Anterior cingulate cortex (tissue), 58 donors: ENCODE data around the gene ROBO3.

Experiments used
- DNase-seq, 58 donors: peaks; one replicate each; lab custom pipeline; 2025; lab: John Stamatoyannopoulos, UW

ROBO3 gene

GRCh38 chr11:124874571-124875255 is 9.5 kb downstream of the ROBO3 start:
- no peak for DNase-seq

GRCh38 chr11:124875401-124875800 is 10.2 kb downstream of the ROBO3 start:
- no peak for DNase-seq

DNA sequence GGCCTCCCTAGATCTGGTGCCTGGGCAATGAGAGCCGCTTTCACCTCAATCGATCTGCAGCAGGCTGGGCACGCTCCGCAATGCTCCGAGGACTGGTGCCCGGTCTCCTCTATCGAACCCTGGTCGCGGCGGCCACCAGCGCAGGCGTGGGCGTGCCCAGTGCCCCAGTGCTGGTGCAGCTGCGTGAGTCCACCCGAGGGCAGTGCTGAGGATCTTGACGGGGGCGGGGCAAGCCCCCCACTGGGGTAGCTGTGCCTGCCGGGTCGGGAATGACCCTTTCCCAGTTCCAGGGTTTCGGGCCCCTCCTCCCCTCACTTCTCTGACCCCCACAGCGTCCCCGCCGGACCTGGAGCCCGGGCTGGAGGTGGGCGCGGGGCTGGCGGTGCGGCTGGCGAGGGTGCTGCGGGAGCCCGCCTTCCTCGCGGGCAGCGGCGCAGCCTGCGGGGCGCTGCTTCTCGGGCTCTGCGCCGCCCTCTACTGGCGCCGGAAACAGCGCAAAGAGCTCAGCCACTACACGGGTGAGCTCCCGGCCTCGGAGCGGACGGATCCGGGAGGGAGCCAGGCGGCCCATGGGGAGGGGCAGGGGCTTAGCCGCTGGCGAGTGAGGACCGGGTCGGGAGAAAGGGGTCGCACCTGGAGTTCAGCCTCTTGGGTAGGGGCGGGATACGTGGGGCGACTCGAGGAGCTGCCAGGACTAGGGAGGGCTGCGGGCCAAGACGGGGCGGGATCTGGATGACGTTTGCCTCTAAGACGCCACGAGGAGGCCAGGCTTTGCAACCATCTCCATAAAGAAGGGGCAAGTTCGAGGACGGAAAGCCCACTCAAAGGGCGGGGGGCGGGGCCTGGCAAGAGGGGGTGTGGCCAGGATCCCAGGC is 10.9 kb downstream of the ROBO3 start:
- DNase-seq: peak; percentile 29 to 94 (median 87)

DNA sequence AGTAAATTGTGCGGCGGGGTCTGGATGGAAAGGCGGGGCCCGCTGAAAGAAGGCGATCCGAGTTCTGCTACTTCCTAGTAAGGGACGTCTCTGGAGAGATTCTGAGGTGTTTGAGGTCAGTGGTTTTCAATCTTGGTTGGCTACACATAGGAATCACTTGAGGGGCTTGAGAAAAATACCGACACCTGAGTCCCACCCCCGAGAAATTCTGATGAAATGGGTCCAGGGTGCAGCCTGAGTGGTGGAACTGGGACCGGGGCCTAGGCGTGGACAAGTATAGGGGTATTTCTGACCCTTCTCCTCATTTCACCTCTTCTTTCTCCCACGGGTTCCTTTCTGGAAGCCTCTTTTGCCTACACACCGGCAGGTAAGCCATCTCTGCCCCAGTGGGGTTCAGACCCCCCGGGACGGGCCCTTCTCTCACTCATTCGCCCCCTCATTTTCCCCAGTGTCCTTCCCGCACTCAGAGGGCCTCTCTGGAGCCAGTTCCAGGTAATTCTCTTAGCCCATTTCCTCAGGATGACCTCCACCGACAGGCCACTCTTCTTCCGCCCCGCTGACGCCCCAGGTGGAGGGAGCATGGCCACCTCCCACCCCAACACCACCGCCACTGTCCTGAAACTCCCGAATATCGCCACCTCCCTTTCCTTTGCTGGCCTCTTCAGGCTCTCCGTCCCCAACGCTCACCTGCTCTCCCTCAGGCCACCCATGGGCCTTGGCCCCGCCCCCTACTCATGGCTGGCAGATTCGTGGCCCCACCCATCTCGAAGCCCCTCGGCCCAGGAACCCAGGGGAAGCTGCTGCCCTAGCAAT is 11.8 kb downstream of the ROBO3 start:
- DNase-seq: no peak

DNA sequence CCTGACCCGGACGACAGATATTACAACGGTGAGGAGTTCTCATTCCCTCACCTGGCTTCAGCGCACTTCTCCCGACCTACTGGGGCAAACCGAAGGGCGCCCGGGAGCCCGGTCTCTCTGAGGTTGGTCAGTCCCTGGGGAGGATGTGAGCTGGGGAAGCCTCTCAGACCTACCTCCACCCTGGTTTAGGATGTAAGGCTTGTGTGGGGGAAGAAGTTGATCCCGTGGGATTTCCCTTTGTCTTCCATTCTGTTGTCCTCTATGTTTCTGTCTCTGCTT is 12.3 kb downstream of the ROBO3 start:
- DNase-seq: no peak

DNA sequence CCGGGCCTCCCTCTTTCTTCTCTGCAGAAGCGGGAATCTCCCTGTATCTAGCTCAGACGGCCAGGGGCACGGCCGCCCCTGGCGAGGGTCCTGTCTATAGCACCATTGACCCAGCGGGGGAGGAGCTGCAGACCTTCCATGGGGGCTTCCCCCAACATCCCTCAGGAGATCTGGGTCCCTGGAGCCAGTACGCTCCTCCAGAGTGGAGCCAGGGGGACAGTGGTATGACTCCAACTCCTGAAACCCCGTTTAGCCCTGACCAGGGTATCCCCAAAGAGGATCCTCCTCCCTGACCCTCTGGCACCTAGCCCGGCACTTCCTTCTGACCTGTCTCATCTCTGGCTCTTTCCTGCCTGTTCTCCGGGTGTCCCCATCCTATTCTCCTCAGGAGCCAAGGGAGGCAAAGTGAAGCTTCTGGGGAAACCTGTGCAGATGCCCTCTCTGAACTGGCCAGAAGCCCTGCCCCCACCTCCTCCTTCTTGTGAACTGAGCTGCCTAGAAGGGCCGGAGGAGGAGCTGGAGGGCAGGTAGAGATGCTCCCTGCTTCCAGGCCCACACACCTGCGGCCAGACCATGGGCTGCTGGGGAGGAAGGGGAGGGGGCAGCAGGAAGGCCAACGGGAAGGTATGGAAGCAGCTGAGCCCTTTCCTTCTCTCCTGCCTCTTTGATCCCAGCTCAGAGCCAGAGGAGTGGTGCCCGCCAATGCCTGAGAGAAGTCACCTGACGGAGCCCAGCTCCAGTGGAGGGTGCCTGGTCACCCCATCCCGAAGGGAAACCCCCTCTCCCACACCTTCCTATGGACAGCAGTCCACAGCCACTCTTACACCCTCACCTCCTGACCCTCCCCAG is 12.9 kb downstream of the ROBO3 start:
- no peak for DNase-seq

DNA sequence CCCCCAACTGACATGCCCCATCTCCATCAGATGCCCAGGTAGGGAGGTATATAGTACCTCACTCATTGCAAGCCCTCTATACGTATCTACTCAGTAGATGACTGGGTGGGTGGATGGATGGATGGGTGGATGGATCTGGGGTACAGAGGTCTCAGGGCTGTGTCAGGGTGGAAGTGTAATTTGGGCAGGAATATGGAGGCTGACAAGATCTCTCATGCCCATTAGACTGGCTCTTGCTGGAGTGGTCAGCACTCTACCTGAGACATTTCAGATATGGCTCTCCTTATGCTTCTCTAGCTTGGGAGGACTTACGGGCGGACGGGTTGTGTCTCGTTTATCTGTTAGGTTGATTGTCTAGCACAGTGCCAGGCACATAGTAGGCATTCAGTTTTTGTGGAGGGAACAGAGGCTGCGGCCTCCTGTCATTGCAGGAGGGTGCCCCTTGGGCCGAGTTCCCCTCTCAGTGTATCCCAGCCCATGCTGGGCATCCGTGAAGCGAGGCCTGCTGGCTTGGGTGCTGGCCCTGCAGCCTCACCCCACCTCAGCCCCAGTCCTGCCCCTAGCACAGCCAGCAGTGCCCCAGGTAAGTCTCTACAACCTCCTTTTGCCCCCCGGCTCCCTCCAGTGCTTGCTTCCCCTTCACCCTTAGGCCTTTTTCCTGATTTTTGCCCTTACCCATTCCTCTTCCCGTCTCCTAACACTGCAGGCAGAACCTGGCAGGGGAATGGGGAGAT is 13.7 kb downstream of the ROBO3 start:
- DNase-seq: no peak

DNA sequence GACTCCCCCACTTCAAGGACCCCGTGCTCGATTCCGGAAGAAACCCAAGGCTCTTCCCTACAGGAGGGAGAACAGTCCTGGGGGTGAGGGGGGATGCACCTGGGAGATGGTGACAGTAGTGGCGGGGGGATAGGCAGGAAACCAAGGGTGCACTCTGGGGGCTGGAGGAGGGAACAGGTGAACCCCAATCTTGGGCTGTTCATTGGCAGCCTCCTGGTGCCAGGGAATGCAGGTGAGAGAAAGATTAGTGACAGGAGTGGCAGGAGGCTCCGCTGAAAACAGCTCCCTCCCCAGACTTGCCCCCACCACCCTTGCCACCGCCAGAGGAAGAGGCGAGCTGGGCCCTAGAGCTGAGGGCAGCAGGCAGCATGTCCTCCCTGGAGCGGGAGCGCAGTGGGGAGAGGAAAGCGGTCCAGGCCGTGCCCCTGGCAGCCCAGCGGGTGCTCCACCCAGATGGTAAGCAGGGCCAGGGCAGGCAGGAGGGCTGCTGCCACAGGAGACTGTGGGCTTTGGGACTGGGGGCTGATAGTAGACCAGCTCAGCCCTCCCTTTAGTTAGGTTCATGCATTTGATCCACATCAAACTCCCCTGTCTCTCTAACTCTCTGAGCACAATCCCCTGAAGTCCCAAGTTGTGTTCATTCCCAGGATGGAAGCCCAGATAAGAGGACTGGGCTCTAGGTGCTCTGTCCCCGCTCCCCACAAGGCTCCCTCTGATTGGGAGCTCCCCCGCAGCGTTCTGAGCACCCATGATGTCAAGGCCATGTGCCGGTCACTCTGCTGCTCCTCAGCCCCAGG is 14.5 kb downstream of the ROBO3 start:
- no peak for DNase-seq

DNA sequence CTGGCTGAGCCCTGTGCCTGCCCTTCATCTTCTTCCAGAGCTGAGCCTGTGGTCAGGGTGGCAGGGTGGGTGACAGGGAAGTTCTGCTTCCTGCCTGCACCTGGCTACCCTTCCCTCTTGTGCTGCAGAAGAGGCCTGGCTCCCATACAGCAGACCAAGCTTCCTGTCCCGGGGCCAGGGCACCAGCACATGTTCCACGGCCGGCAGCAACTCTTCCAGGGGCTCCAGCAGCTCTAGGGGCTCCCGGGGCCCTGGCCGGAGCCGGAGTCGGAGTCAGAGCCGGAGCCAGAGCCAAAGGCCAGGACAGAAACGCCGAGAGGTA is 15.0 kb downstream of the ROBO3 start:
- DNase-seq: no peak

DNA sequence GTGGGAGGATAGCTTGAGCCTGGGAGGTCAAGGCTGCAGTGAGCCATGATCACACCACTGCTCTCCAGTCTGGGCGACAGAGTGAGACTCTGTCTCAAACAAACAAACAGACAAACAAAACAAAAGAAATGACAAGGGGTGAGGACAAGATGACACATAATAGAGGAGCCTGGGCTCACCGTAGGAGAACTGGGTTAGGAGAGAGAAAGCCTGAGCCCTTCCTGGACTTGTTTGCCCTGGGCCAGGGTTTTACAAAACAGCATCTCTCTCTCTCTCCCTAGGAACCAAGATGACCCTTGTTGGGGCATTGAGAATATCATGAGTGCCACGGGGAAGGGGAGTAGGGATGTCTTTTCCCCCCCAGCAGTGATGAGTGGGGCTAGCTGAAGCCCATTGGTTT is 15.7 kb downstream of the ROBO3 start:
- no peak for DNase-seq

DNA sequence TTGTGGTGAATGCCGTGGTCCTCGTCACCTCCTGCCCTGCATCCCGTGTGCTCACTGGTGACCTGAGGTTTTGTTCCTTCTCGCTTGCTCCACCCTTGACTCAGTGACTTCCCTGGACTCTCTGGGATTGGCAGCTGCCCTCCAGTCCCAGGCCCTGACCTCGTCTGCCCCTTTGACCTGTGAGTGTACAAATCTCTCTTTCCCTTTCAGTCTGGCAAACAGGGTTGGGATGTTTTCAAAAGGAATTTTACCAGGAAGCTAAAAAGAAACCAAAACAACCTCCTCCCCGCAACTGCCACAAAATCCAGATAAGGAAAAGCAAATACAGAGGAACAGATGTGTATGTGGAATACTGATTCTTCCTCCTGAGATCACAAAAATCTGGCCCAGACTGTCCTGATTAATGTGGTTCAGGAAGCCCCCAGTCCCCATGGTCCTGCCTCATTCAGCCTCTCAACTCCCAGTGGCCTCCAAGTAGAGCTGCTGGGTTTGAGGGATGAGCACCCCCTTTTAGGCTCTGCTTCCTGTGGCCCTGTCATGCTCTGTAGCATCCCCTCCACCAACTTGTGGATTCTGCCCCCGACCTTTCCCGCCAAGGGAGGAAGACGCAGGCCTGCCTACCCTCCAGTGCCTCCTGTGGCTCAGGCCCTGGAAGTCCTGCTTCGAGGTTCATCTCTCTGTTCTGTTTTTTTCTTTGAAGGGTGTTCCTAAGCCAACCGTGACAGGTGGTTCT is 17.3 kb downstream of the ROBO3 start:
- DNase-seq: no peak

DNA sequence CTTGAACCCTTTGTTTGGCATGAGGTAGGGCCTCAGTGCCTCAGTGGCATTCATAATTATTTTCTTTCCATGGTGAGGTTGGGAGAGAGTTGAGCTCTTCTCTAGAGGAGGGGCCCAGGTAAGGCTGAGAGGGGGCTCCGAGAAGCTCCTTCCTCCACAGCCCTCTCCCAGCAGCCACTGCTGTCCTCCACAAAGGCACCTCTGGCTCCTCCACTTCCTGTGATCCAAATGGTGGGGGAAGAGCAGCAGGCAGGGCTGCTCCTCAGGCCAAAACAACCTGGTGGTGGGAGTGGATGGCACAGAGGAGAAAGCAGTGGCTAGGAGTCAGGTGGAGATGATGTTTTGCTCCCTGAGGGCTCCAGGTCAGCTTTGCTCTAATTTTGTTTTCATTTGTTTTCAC is 19.1 kb downstream of the ROBO3 start:
- no peak for DNase-seq

GRCh38 chr11:124884869-124885479 is 19.7 kb downstream of the ROBO3 start:
- DNase-seq: no peak

DNA sequence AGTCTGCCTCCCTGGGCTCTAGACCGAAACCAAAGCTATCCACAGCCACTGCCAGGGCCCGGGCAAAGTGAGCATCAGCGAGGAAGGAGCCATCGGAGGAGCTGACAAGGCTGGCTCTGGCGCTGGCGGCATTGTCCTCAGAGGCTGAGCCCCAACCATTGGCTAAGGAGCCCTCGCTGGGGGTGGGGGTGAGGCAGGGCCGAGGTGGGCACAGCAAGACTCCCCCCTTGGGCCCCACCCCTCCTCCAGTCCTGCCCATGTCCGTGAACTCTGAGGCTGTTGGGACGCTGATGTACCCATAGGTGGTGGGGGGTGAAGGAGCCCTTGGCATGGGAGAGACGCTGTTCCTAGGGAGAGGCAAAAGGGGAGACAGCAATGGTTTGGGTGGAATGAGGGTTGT is 21.2 kb downstream of the ROBO3 start:
- no peak for DNase-seq

GRCh38 chr11:124886978-124887666 is 21.9 kb downstream of the ROBO3 start:
- DNase-seq: no peak

GRCh38 chr11:124887667-124888013 is 22.4 kb downstream of the ROBO3 start:
- no peak for DNase-seq
